Hair follicular keratinocyte (primary cell): ENCODE results near the gene NBPF19. TPM values are rescaled to one million over a fixed set of nuclear protein-coding genes. Genes with fewer than 3 reads are reported as not detected.

Experiments
- total RNA-seq: library from RNA; depleted of rRNA; stranded (reverse); fragments of >200 nt; gene quantifications from 2 replicates; pipeline ENCODE4 v1.2.3, GENCODE V29; 2015

The NBPF19 gene, protein sequence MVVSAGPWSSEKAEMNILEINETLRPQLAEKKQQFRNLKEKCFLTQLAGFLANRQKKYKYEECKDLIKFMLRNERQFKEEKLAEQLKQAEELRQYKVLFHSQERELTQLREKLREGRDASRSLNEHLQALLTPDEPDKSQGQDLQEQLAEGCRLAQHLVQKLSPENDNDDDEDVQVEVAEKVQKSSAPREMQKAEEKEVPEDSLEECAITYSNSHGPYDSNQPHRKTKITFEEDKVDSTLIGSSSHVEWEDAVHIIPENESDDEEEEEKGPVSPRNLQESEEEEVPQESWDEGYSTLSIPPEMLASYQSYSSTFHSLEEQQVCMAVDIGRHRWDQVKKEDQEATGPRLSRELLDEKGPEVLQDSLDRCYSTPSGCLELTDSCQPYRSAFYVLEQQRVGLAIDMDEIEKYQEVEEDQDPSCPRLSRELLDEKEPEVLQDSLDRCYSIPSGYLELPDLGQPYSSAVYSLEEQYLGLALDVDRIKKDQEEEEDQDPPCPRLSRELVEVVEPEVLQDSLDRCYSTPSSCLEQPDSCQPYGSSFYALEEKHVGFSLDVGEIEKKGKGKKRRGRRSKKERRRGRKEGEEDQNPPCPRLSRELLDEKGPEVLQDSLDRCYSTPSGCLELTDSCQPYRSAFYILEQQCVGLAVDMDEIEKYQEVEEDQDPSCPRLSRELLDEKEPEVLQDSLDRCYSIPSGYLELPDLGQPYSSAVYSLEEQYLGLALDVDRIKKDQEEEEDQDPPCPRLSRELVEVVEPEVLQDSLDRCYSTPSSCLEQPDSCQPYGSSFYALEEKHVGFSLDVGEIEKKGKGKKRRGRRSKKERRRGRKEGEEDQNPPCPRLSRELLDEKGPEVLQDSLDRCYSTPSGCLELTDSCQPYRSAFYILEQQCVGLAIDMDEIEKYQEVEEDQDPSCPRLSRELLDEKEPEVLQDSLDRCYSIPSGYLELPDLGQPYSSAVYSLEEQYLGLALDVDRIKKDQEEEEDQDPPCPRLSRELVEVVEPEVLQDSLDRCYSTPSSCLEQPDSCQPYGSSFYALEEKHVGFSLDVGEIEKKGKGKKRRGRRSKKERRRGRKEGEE (N-terminal part only)
- total RNA-seq = 3.2 and 4.9 TPM in 2 replicates

DNA sequence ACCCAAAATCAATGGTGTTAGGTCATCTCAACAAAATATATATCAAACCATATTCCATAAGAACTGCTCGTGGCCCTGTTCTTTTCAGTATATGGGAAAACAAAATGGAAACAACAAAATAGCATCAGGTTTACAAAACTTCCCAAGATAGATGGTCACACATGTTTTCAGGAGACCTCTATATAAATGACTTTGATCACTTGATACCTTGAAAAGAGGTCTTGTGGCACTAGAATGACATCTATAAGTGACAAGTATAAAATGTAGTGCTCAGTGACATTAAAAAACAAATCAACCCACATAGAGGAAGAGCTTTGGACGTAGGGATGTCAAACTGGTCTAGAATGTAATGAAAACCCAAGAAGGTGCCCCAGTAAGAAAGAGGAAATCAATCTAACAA is at the start of gene NBPF19:
NBPF19 (plus strand) TSS at position 301 of the 400 bp plus-strand sequence. CDS start 888 bp downstream, outside the sequence.

Other genes with a start within 250 kb of the NBPF19 start
- not detected in 2 replicates for gene PPIAL4C, start 108.8 kb downstream of the NBPF19 start, total RNA-seq